GM12872 (cell line): ENCODE results near the gene IKBKE.
A peak's percentile ranks its signal among the peaks of the same experiment; 100 is the strongest.

ENCODE experiments used
- CTCF ChIP-seq: IDR thresholded peaks from 3 replicates; pipeline ENCODE4 v1.5.1; 2011; ENCODE audit warnings: low read depth, mild to moderate bottlenecking, low read length, moderate library complexity; ENCODE audit not compliant: insufficient read depth

The IKBKE gene

GRCh38 chr1:206505702-206506355 lies 35.6 kb downstream of the IKBKE start:
- peak; percentile 58 for TF ChIP-seq CTCF

- no peak for TF ChIP-seq CTCF
Measured at GRCh38 chr1:206506405-206507283, 36.4 kb downstream of the IKBKE start.

- TF ChIP-seq CTCF = no peak
Measured at GRCh38 chr1:206507284-206508129, 37.2 kb downstream of the IKBKE start, which contains the start of gene RASSF5. TSS of gene RASSF5 (plus strand) at chr1:206507531. CDS start at chr1:206507603, 72 bp downstream.

- TF ChIP-seq CTCF = no peak
Measured at GRCh38 chr1:206508130-206508889, 38.0 kb downstream of the IKBKE start.

GRCh38 chr1:206508956-206509355 lies 38.7 kb downstream of the IKBKE start:
- TF ChIP-seq CTCF = no peak

- no peak for TF ChIP-seq CTCF
Measured at GRCh38 chr1:206509612-206510257, 39.5 kb downstream of the IKBKE start.
